ENCODE data around the gene PPDPF. TPM values are rescaled to one million over a fixed set of nuclear protein-coding genes. Genes with fewer than 3 reads are reported as not detected.
"Not testable (repeated sequence)": the region's sequence is repeated elsewhere in the genome, so short reads cannot be mapped to it uniquely, and the experiment has no call there.

The PPDPF gene
- total RNA-seq, 1 donor from 2014 or later: 4.1 TPM

DNA sequence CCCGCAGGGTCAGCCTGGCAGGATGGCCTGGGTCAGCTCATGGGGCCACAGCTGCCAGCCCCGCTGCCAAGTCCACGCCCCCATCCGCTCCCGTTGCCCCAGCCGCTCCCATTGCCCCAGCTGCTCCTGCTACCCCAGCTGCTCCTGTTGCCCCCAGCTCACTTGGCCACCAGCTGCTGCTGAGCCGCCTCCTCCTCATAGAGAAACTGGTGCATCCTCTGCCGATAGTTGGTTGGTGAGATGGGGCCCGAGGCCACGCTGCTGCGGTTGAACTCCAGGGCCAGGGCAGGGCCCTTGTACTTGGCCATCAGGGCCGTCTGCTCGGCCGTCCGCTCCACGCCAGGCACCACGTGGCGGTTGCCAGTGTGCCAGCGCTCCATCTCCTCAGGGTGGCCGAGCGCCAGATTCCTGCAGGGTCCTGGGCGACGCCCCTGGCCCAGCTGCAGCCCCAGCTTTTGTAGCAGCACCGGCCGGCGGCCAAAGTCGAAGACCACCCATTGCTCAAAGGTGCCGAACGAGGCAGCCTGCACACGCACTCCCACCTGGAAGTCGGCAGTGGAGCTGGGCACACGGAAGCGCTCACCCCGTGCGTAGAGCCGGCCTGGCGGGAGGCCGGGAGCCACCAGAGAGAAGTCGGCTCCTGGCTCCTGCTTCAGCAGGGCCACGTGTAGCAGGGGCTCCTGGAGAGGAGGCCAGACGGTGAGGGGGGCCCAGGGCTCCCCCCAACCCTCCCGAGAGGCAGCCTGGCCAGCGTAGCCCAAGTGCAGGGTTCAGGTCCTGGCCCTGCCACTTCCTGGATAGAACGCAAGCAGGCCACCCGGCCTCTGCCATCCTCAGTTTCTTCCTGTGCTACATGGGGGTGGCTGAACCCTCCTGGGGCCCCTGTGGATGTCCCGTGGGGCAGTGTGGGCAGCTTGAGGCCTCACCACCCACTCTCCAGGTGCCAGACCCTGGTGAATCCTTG lies 48.7 kb downstream of the PPDPF start:
- no peaks in the 10 kb centered on the region for H3K36me3 ChIP-seq
- Mint-ChIP-seq H3K4me3 (no peak overlapping the region), H3K4me1 (no peaks in the 10 kb centered on the region), H3K36me3 (no peaks in the 10 kb centered on the region), H3K27ac (no peak overlapping the region), H3K9me3 (no peaks in the 10 kb centered on the region), H3K27me3 (ENCODE audit: insufficient read depth, low read depth) (peaks cover 3% of the 10 kb centered on the region)
- H3K9ac ChIP-seq: no peak overlapping the region
- DNase-seq (ENCODE audit: low spot score): no peak
- H3F3A ChIP-seq (ENCODE audit: low read depth): no peaks in the 10 kb centered on the region
- H3K27ac ChIP-seq: no peak overlapping the region
- H3K4me2 ChIP-seq: no peak overlapping the region
- TF ChIP-seq EZH2 (IDR thresholded peaks at IDR 0.05) (no peak), EZH2phosphoT487 (IDR thresholded peaks at IDR 0.05) (no peak)
- TF ChIP-seq, protein P1, sequence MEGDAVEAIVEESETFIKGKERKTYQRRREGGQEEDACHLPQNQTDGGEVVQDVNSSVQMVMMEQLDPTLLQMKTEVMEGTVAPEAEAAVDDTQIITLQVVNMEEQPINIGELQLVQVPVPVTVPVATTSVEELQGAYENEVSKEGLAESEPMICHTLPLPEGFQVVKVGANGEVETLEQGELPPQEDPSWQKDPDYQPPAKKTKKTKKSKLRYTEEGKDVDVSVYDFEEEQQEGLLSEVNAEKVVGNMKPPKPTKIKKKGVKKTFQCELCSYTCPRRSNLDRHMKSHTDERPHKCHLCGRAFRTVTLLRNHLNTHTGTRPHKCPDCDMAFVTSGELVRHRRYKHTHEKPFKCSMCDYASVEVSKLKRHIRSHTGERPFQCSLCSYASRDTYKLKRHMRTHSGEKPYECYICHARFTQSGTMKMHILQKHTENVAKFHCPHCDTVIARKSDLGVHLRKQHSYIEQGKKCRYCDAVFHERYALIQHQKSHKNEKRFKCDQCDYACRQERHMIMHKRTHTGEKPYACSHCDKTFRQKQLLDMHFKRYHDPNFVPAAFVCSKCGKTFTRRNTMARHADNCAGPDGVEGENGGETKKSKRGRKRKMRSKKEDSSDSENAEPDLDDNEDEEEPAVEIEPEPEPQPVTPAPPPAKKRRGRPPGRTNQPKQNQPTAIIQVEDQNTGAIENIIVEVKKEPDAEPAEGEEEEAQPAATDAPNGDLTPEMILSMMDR (IDR thresholded peaks at IDR 0.05): no peak
- peaks cover 9% of the 10 kb centered on the region for H3K27me3 ChIP-seq
- no peak overlapping the region for H2AFZ ChIP-seq (replicated peaks)
- H3K9me3 ChIP-seq (ENCODE audit: low read depth): no peaks in the 10 kb centered on the region
- no peak overlapping the region for H3K4me3 ChIP-seq
- H3K79me2 ChIP-seq (ENCODE audit: low read depth): no peaks in the 10 kb centered on the region
- no peaks in the 10 kb centered on the region for H3K4me1 ChIP-seq
- no peaks in the 10 kb centered on the region for H4K20me1 ChIP-seq (ENCODE audit: low read depth)

DNA sequence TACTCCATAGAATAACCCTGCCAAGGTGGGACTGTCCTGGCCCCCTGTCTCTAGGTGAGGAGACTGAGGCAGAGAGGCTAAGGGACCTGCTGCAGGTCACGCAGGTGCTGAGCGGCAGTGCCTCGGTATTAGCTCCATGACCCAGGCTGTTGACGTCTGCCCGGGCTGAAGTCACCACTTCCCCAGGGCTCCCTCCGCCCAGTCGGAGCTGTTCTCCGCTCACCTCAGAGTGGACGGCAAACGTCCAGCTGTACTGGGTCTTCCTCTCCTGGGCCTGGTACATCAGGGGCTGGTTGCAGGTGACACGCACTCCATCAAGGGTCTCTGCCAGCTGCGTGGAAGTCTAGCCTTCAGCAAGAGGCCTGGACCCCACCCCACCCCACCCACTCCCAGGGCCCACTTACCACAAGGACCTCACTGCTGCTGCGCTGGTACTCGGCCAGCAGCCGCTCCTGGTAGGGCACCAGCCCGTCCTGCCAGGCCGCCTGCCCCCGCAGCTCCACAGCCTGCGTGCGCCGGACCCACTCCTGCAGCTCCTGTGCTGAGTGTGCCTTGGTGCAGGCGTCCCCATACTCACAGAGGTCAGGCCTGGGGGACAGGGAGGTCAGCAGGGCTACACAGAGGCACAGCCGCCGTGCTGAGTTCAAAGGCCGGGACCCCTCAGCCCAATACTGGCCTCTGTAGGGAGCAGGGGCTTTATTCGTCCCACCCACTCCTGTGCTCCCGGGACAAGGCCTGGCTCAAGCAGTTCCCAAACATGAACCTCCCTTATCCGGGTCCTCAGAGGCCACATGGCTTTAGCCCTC lies 49.9 kb downstream of the PPDPF start:
- Histone ChIP-seq H3K4me2 (no peak overlapping the region), H4K20me1 (ENCODE audit: low read depth) (no peaks in the 10 kb centered on the region), H2AFZ (replicated peaks) (no peak overlapping the region), H3K27ac (no peak overlapping the region), H3K27me3 (peaks cover 9% of the 10 kb centered on the region), H3K9me3 (ENCODE audit: low read depth) (no peaks in the 10 kb centered on the region), H3K79me2 (ENCODE audit: low read depth) (no peaks in the 10 kb centered on the region), H3K9ac (no peak overlapping the region), H3K4me3 (no peak overlapping the region), H3K4me1 (no peaks in the 10 kb centered on the region), H3K36me3 (no peaks in the 10 kb centered on the region), H3F3A (ENCODE audit: low read depth) (peaks cover 7% of the 10 kb centered on the region)
- Mint-ChIP-seq H3K4me1 (peaks cover 3% of the 10 kb centered on the region), H3K36me3 (no peaks in the 10 kb centered on the region), H3K4me3 (no peak overlapping the region), H3K27ac (no peak overlapping the region), H3K9me3 (no peaks in the 10 kb centered on the region), H3K27me3 (ENCODE audit: insufficient read depth, low read depth) (peaks cover 4% of the 10 kb centered on the region)
- TF ChIP-seq EZH2 (IDR thresholded peaks at IDR 0.05) (no peak), EZH2phosphoT487 (IDR thresholded peaks at IDR 0.05) (no peak)
- TF ChIP-seq, protein P1 (IDR thresholded peaks at IDR 0.05): no peak
- no peak for DNase-seq (ENCODE audit: low spot score)

DNA sequence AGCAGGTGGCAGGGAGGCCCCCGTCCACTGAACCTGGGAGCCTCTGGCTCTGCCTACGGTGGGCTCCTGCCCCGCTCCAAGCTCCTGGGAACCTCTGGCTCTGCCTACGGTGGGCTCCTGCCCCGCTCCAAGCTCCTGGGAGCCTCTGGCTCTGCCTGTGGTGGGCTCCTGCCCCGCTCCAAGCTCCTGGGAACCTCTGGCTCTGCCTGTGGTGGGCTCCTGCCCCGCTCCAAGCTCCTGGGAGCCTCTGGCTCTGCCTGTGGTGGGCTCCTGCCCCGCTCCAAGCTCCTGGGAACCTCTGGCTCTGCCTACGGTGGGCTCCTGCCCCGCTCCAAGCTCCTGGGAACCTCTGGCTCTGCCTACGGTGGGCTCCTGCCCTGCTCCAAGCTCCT lies 50.5 kb downstream of the PPDPF start:
- H3K36me3 ChIP-seq; H3K4me1 Mint-ChIP-seq; H3K27ac ChIP-seq; H3K9me3 Mint-ChIP-seq; H3K9ac ChIP-seq; H3K4me3 ChIP-seq; DNase-seq (ENCODE audit: low spot score); H3K4me2 ChIP-seq; H3K4me1 ChIP-seq; H3F3A ChIP-seq (ENCODE audit: low read depth); H3K9me3 ChIP-seq (ENCODE audit: low read depth); H3K4me3 Mint-ChIP-seq; H3K79me2 ChIP-seq (ENCODE audit: low read depth); H3K36me3 Mint-ChIP-seq; H2AFZ ChIP-seq (replicated peaks); H3K27me3 ChIP-seq; H4K20me1 ChIP-seq (ENCODE audit: low read depth); H3K27ac Mint-ChIP-seq; H3K27me3 Mint-ChIP-seq (ENCODE audit: insufficient read depth, low read depth): not testable (repeated sequence)

Other genes with a start within 250 kb of the PPDPF start
- gene ARFGAP1, start 248.0 kb upstream of the PPDPF start, total RNA-seq (ENCODE audit: low replicate concordance): 43.7 and 103 TPM in 2 replicates
- gene COL20A1, start 227.6 kb upstream of the PPDPF start, total RNA-seq (ENCODE audit: low replicate concordance): 0.28 and 0.37 TPM in 2 replicates
- gene CHRNA4, start 159.4 kb upstream of the PPDPF start, total RNA-seq (ENCODE audit: low replicate concordance): 0.68 TPM in 1 of 2 replicates, not detected in the other
- 39.5 and 106 TPM in 2 replicates for gene KCNQ2, start 48.1 kb upstream of the PPDPF start, total RNA-seq (ENCODE audit: low replicate concordance)
- gene EEF1A2, start 21.7 kb upstream of the PPDPF start, total RNA-seq (ENCODE audit: low replicate concordance): 0.54 and 1.5 TPM in 2 replicates
- gene PTK6, start 16.6 kb downstream of the PPDPF start, total RNA-seq (ENCODE audit: low replicate concordance): not detected in 2 replicates
- not detected in 2 replicates for gene SRMS, start 27.0 kb downstream of the PPDPF start, total RNA-seq (ENCODE audit: low replicate concordance)
- gene FNDC11, start 33.4 kb downstream of the PPDPF start, total RNA-seq (ENCODE audit: low replicate concordance): 0.39 and 9.0 TPM in 2 replicates
- gene HELZ2, start 53.5 kb downstream of the PPDPF start, total RNA-seq (ENCODE audit: low replicate concordance): 2.9 and 17.7 TPM in 2 replicates
- 8.0 and 18.6 TPM in 2 replicates for gene GMEB2, start 106.3 kb downstream of the PPDPF start, total RNA-seq (ENCODE audit: low replicate concordance)
- gene STMN3, start 132.7 kb downstream of the PPDPF start, total RNA-seq (ENCODE audit: low replicate concordance): 3.3 and 6.1 TPM in 2 replicates
- 6.0 and 16.7 TPM in 2 replicates for gene RTEL1, start 137.5 kb downstream of the PPDPF start, total RNA-seq (ENCODE audit: low replicate concordance)
- 0.25 TPM in 1 of 2 replicates, not detected in the other for gene TNFRSF6B, start 175.9 kb downstream of the PPDPF start, total RNA-seq (ENCODE audit: low replicate concordance)
- 18.3 and 32.6 TPM in 2 replicates for gene ARFRP1, start 187.2 kb downstream of the PPDPF start, total RNA-seq (ENCODE audit: low replicate concordance)
- 8.2 and 26.8 TPM in 2 replicates for gene ZGPAT, start 187.3 kb downstream of the PPDPF start, total RNA-seq (ENCODE audit: low replicate concordance)
- 0.47 and 10.9 TPM in 2 replicates for gene LIME1, start 215.9 kb downstream of the PPDPF start, total RNA-seq (ENCODE audit: low replicate concordance)
- gene SLC2A4RG, start 219.0 kb downstream of the PPDPF start, total RNA-seq (ENCODE audit: low replicate concordance): 12.0 and 58.0 TPM in 2 replicates